Activated naive CD4-positive, alpha-beta T cell treated with anti-CD3 and anti-CD28 coated beads, Interleukin-2, amount 10 ng/mL, durations not matched to agents 7 days and 5 days (primary cell): ENCODE measurements around the gene PKIB.

Source experiments
- CTCF ChIA-PET: fragments of 350-600 bp; sonication (Branson Sonifier 250); formaldehyde crosslinking; loops from one replicate; lab custom pipeline; 2021; ENCODE audit warnings: antibody characterized with exemption; lab: Charles Lee
- DNase-seq: peaks from one replicate; pipeline ENCODE4 v3.0.0-alpha.2; 2020
- H3K27ac Mint-ChIP-seq: one replicate; pipeline ENCODE4 v1.8.0; 2021; ENCODE audit warnings: mild to moderate bottlenecking, moderate library complexity, mixed read lengths
- H3K27me3 Mint-ChIP-seq: one replicate; pipeline ENCODE4 v1.8.0; 2021; ENCODE audit warnings: mild to moderate bottlenecking, mixed read lengths
- H3K36me3 Mint-ChIP-seq: one replicate; pipeline ENCODE4 v1.8.0; 2021; ENCODE audit warnings: mixed read lengths
- H3K4me1 Mint-ChIP-seq: one replicate; pipeline ENCODE4 v1.8.0; 2021; ENCODE audit warnings: mixed read lengths
- H3K4me3 Mint-ChIP-seq: one replicate; pipeline ENCODE4 v1.8.0; 2021; ENCODE audit warnings: mild to moderate bottlenecking, moderate library complexity, mixed read lengths
- H3K9me3 Mint-ChIP-seq: one replicate; pipeline ENCODE4 v1.8.0; 2021; ENCODE audit warnings: mixed read lengths

PKIB gene

DNA sequence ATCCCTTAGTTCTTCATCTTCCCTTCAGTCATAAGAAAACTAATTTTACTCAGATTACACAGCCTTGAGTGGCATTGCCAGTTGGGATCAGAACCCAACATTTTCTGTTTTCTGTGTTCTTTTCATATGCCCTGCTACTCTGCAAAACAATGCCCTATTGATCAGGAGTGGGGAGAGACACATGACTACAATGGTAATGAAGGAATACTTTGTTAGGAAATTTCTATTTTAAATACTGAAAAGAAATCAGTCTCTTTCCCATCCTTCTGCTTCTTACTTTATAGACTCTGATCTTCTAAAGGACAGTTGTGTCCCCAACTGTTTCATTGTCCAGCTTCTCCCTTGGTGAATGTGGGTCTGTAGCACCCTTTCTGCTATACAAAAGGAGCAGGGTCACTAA, 5.5 kb upstream of the PKIB start:
- no peak overlapping the region for H3K27ac Mint-ChIP-seq
- no peak overlapping the region for H3K4me3 Mint-ChIP-seq
- H3K9me3 Mint-ChIP-seq = no peaks in the 10 kb centered on the region
- DNase-seq = no peak
- no peaks in the 10 kb centered on the region for H3K36me3 Mint-ChIP-seq
- peaks cover 4% of the 10 kb centered on the region for H3K4me1 Mint-ChIP-seq
- CTCF ChIA-PET = no interaction called here
- H3K27me3 Mint-ChIP-seq = peaks cover under 1% of the 10 kb centered on the region

DNA sequence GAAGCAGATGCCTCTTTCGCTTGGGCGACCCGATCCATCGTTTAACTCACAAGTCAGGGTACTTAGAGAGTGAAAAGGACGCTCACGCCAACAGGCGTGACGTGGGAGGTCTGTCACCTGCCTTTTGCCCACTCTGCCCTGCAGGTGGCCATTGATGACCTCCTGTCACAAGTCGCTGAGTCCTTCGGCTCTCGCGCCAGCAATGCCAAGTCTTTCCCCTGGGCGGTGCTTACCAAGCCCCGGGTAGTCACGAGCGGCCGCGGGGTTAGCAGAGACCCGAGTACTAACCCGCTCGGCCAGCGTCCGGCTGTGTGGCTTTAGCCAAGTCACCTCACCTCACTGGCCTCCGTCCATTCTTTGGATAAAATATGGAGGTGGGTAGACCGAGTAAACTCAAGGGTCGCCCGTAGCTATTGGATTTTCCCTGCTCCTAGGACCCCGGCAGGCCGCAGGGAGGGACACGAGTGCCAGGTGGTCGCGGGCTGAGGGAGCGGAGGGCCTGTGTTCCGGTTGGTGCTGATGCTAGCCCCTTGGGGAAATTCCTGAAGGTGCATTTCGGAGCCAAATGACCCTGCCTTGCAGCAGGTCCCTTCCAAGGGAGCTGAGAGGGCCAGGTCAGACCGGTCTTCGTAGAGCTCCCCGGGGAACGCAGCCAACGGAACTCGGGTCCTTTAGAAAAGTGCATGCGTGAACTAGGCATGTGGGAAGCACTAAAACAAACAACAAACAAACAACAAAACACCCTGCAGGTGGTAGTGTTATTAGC, 668 bp downstream of the PKIB start:
- peak; percentile 25 for DNase-seq
- H3K4me1 Mint-ChIP-seq = peaks cover 17% of the 10 kb centered on the region
- H3K36me3 Mint-ChIP-seq = no peaks in the 10 kb centered on the region
- peaks cover 22% of the 10 kb centered on the region for H3K27me3 Mint-ChIP-seq
- no peak overlapping the region for H3K27ac Mint-ChIP-seq
- no peaks in the 10 kb centered on the region for H3K9me3 Mint-ChIP-seq
- H3K4me3 Mint-ChIP-seq = peak overlapping the region; percentile 66
- CTCF ChIA-PET = no interaction called here

DNA sequence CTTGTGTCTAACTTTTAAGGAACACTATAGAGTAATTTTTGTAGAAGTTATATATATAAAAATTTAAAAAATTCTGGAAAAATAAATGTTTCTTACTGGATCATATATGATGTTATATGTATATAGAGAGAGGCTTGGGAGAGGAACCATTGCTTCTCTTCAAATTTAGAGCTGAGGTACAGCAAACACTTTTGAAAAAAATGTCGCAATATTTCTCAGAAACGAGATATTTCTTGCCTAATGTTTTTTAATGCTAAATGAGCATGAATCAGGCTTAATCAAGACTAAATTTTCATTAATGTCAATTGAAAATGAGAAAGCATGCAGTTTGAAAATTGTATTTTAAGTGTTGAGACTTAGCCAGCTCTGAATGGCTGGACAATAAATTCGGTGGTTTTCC, 2.6 kb downstream of the PKIB start:
- no peaks in the 10 kb centered on the region for H3K9me3 Mint-ChIP-seq
- DNase-seq = no peak
- no peak overlapping the region for H3K27ac Mint-ChIP-seq
- peaks cover 17% of the 10 kb centered on the region for H3K4me1 Mint-ChIP-seq
- H3K27me3 Mint-ChIP-seq = peaks cover 22% of the 10 kb centered on the region
- H3K4me3 Mint-ChIP-seq = no peak overlapping the region
- no peaks in the 10 kb centered on the region for H3K36me3 Mint-ChIP-seq
- CTCF ChIA-PET = no interaction called here

DNA sequence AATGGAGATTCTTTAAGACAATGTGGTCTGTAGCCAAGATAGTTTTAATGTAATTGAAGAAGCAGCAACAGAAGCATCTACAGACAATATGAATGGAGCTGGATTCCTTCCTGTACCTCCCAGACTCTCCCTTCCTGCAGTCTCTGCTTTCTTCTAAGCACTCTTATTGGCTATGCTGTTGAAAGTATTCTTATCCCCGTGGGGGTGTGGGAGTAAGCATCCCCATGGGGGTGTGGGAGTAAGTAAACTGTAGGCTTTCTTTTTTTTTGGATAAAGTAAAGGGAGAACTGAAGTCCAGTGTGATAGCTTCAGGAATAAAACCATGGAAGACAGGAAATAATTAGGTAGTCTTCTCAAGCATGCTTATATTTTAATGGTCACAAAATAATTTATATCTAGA, 4.1 kb downstream of the PKIB start:
- no peaks in the 10 kb centered on the region for H3K36me3 Mint-ChIP-seq
- no peak for DNase-seq
- H3K9me3 Mint-ChIP-seq = no peaks in the 10 kb centered on the region
- CTCF ChIA-PET = no interaction called here
- H3K4me1 Mint-ChIP-seq = peaks cover 17% of the 10 kb centered on the region
- no peak overlapping the region for H3K4me3 Mint-ChIP-seq
- H3K27me3 Mint-ChIP-seq = peaks cover 23% of the 10 kb centered on the region
- H3K27ac Mint-ChIP-seq = no peak overlapping the region

DNA sequence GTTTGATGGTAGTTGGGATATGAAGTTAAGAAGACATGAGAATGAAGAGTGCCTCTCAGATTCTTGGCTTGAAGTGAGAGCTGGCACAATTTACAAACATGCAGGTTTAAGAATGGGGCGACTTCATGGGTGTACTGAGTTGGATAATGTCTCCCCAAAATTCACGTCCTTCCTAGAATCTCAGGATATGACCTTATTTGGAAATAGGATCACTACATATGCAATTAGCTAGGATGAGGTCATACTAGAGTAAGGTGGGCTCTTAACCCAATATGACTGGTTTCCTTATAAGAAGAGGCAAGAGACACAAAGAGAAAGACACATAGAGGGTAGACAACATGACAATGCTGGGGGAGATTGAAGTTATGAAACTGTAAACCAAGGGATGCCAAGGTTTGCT, 5.2 kb downstream of the PKIB start:
- no peaks in the 10 kb centered on the region for H3K9me3 Mint-ChIP-seq
- DNase-seq = no peak
- no peak overlapping the region for H3K27ac Mint-ChIP-seq
- CTCF ChIA-PET = no interaction called here
- H3K4me1 Mint-ChIP-seq = peaks cover 9% of the 10 kb centered on the region
- H3K36me3 Mint-ChIP-seq = no peaks in the 10 kb centered on the region
- no peak overlapping the region for H3K4me3 Mint-ChIP-seq
- peaks cover 17% of the 10 kb centered on the region for H3K27me3 Mint-ChIP-seq

DNA sequence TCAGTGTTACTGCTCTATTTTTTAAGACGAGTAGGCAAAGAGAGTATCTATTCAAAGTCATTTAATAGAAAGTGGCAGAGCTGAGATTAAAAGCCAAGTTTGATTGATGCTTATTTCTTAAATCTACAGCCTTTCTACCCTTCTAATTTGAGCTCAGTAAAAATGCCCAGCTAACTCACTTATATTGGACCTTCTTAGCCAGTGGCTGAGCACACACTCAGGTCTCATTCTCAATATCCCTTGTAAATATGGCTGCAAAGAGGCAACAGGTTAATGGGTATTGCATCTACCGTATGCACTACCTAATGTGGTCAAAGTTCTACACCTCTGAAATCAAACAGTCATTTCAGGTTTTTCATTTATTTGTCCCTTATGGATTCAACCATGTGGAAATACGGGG, 6.7 kb downstream of the PKIB start:
- H3K4me1 Mint-ChIP-seq = no peaks in the 10 kb centered on the region
- CTCF ChIA-PET = no interaction called here
- H3K27ac Mint-ChIP-seq = no peak overlapping the region
- H3K36me3 Mint-ChIP-seq = no peaks in the 10 kb centered on the region
- DNase-seq = no peak
- H3K9me3 Mint-ChIP-seq = no peaks in the 10 kb centered on the region
- H3K27me3 Mint-ChIP-seq = peaks cover 4% of the 10 kb centered on the region
- no peak overlapping the region for H3K4me3 Mint-ChIP-seq

- no peaks in the 10 kb centered on the region for H3K4me1 Mint-ChIP-seq
- H3K27me3 Mint-ChIP-seq = peaks cover 4% of the 10 kb centered on the region
- CTCF ChIA-PET = interaction anchor here (0.6 kb wide), 1 partner anchor 185 kb away, joined by 3 read pairs; no protein-coding TSS in a partner anchor
- no peak overlapping the region for H3K4me3 Mint-ChIP-seq
- no peak overlapping the region for H3K27ac Mint-ChIP-seq
- H3K36me3 Mint-ChIP-seq = no peaks in the 10 kb centered on the region
- H3K9me3 Mint-ChIP-seq = no peaks in the 10 kb centered on the region
- no peak for DNase-seq
Observed at GRCh38 chr6:122619309-122619708, 9.1 kb downstream of the PKIB start.

DNA sequence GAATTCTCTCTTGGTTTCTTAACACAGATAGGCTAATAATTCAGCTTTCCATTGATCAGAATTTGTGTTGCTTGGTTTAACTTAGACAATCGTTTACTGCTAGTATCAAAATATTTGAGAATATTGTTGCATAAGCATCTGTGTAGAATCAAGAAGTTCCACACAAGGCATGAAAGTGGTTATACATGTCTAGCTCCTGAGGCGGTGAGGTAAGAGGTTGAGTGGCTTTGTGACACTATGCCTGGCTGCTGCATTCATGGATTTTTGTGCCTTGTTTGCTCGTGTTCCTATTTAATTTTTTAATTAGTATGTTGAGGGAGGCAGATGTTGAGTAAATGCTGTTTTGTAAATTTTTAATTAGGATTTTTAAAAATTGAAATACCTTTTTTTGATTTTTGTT, 10.2 kb downstream of the PKIB start:
- peaks cover 4% of the 10 kb centered on the region for H3K27me3 Mint-ChIP-seq
- no peak overlapping the region for H3K27ac Mint-ChIP-seq
- CTCF ChIA-PET = no interaction called here
- H3K36me3 Mint-ChIP-seq = no peaks in the 10 kb centered on the region
- H3K4me1 Mint-ChIP-seq = no peaks in the 10 kb centered on the region
- no peaks in the 10 kb centered on the region for H3K9me3 Mint-ChIP-seq
- no peak overlapping the region for H3K4me3 Mint-ChIP-seq
- DNase-seq = no peak

DNA sequence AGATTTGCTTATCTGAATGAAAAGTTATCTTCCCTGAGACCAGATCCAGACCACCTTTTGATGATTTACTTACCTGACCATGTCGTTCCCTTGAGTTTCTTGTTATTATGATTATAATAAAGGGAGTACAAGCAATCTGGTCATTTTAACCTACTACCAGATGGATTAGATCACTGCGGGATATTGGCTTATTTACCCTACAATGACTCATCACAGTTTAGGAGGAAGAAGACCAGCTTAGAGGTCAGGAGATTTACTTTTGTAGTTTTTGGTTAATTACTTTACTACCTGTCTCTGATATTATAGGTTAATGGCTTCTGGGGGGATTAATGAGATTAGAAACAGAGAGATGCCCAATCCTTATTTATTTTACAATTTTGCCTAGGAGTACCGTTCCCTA, 10.7 kb downstream of the PKIB start:
- Mint-ChIP-seq H3K27me3 (peaks cover 4% of the 10 kb centered on the region), H3K36me3 (no peaks in the 10 kb centered on the region), H3K4me1 (no peaks in the 10 kb centered on the region), H3K27ac (no peak overlapping the region), H3K9me3 (no peaks in the 10 kb centered on the region), H3K4me3 (no peak overlapping the region)
- DNase-seq = no peak
- CTCF ChIA-PET = no interaction called here

GRCh38 chr6:122621638-122622037, 11.4 kb downstream of the PKIB start:
- Mint-ChIP-seq H3K4me1 (no peaks in the 10 kb centered on the region), H3K9me3 (no peaks in the 10 kb centered on the region), H3K27me3 (peaks cover 4% of the 10 kb centered on the region), H3K4me3 (no peak overlapping the region), H3K36me3 (no peaks in the 10 kb centered on the region), H3K27ac (no peak overlapping the region)
- DNase-seq = no peak
- CTCF ChIA-PET = no interaction called here

DNA sequence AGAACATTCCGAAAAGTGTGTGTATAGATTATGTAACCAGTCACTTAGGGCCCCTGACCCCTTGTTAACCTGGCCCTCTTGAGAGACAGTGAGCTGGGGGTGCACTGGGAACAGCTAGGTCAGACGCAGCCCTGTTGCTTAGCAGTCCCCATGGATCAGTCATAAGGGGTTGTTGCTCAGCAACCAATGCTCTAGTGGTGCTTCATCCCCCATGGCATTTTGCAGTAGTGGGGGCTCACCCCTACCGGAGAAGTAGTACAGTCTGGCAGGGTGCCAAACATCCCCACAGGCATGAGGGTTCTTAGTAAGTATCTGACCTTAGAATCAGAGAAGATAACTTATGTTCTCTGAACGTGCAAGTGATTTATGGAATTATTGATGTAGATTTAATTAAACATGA, 12.3 kb downstream of the PKIB start:
- Mint-ChIP-seq H3K9me3 (no peaks in the 10 kb centered on the region), H3K4me1 (no peaks in the 10 kb centered on the region), H3K36me3 (no peaks in the 10 kb centered on the region), H3K27ac (no peak overlapping the region), H3K4me3 (no peak overlapping the region), H3K27me3 (peaks cover 4% of the 10 kb centered on the region)
- DNase-seq = no peak
- CTCF ChIA-PET = no interaction called here

DNA sequence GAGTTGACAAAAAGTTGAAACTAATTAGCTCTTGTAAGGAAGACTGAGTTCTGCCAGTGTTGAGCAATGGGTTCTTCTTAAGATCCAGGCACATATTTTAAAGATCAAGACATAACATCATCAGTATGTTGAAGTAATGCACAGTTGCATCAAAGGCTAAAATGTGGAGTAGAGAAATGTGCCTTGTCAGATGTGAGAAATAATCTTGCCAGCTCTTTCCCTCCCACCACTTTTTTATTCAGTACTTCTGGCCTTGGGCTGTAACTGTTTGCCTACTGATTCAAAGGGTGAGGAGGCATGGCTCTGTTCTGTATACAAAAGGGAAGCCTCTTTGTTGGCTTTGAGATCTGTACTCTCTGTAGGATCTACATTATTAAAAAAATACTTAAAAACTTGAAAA, 13.1 kb downstream of the PKIB start:
- DNase-seq = no peak
- Mint-ChIP-seq H3K27me3 (peaks cover 4% of the 10 kb centered on the region), H3K9me3 (no peaks in the 10 kb centered on the region), H3K36me3 (no peaks in the 10 kb centered on the region), H3K27ac (no peak overlapping the region), H3K4me1 (no peaks in the 10 kb centered on the region), H3K4me3 (no peak overlapping the region)
- CTCF ChIA-PET = no interaction called here

- no peaks in the 10 kb centered on the region for H3K9me3 Mint-ChIP-seq
- no peaks in the 10 kb centered on the region for H3K4me1 Mint-ChIP-seq
- H3K4me3 Mint-ChIP-seq = no peak overlapping the region
- H3K27ac Mint-ChIP-seq = no peak overlapping the region
- CTCF ChIA-PET = no interaction called here
- no peaks in the 10 kb centered on the region for H3K27me3 Mint-ChIP-seq
- H3K36me3 Mint-ChIP-seq = no peaks in the 10 kb centered on the region
- no peak for DNase-seq
Observed at GRCh38 chr6:122624853-122625252, 14.6 kb downstream of the PKIB start.

DNA sequence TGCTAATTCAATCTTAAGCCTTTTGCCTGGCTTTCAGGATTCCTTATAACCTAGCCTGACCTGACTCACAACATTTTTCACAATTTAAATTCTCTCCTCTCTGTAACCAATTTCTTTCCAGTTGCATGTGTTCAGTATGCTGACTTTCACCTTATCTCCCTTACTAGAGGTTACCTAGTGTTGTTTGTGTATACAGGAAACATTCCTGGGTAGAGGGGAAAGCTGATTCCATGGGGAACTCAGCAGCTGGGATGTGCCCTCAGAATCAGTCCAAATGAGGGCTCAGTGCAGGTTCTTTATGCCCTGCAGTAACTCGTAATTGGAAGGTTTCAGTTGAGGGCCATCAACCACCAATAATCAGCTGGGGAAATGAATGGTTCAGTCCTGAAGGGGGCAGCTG, 18.5 kb downstream of the PKIB start:
- Mint-ChIP-seq H3K27me3 (no peaks in the 10 kb centered on the region), H3K4me1 (no peaks in the 10 kb centered on the region)

GRCh38 chr6:122631571-122632249, 21.5 kb downstream of the PKIB start:
- no peak overlapping the region for H3K27ac Mint-ChIP-seq
- no peaks in the 10 kb centered on the region for H3K4me1 Mint-ChIP-seq
- CTCF ChIA-PET = no interaction called here
- H3K36me3 Mint-ChIP-seq = no peaks in the 10 kb centered on the region
- no peak for DNase-seq
- no peaks in the 10 kb centered on the region for H3K27me3 Mint-ChIP-seq
- no peak overlapping the region for H3K4me3 Mint-ChIP-seq
- no peaks in the 10 kb centered on the region for H3K9me3 Mint-ChIP-seq

More for the DNA sequence above, 18.5 kb downstream of the PKIB start:
- Mint-ChIP-seq H3K4me3 (no peak overlapping the region), H3K27ac (no peak overlapping the region), H3K36me3 (no peaks in the 10 kb centered on the region), H3K9me3 (no peaks in the 10 kb centered on the region)
- DNase-seq = no peak
- CTCF ChIA-PET = no interaction called here
